ENCODE results near the gene CAB39L.

GRCh38 chr13:49279112-49279511 is 164.8 kb downstream of the CAB39L start:
- TF ChIP-seq EZH2 (IDR thresholded peaks at IDR 0.05; ENCODE audit: low read length) (no peak), CTCF (optimal IDR thresholded peaks at IDR 0.05 in 1 of 3, IDR thresholded peaks at IDR 0.05 in 1 of 3, conservative IDR thresholded peaks at IDR 0.05 in 1 of 3; ENCODE audit: extremely low read depth in 1 of 3, insufficient read depth in 2 of 3, low read length in 3 of 3) (no peak)

Measured in keratinocyte (primary cell).